Loucy (cell line): Measurements from ENCODE around the gene IFNL1.

Experiments used
- CTCF ChIP-seq: fragments of 200-600 bp; sonication (generic); conservative IDR thresholded peaks from 2 replicates; pipeline ENCODE4 v1.5.1; 2014; ENCODE audit warnings: mild to moderate bottlenecking, antibody characterized with exemption, low read length
- EZH2phosphoT487 ChIP-seq: fragments of 200-600 bp; IDR thresholded peaks from 2 replicates; pipeline ENCODE4 v1.6.1; 2018; ENCODE audit warnings: antibody characterized with exemption, mild to moderate bottlenecking, moderate library complexity, borderline replicate concordance

- TF ChIP-seq CTCF (no peak), EZH2phosphoT487 (no peak)
Measured at GRCh38 chr19:39304185-39304513, 7.9 kb downstream of the IFNL1 start.
